HG03045 (cell line): ENCODE data around the gene EEF1A2.

Source experiments
- ATAC-seq: cut with Tn5 transposase; IDR thresholded peaks from one replicate; pipeline ENCODE4 v1.9.1; 2021; ENCODE audit warnings: mild to moderate bottlenecking, moderate library complexity; ENCODE audit not compliant: unreplicated experiment

Gene EEF1A2

DNA sequence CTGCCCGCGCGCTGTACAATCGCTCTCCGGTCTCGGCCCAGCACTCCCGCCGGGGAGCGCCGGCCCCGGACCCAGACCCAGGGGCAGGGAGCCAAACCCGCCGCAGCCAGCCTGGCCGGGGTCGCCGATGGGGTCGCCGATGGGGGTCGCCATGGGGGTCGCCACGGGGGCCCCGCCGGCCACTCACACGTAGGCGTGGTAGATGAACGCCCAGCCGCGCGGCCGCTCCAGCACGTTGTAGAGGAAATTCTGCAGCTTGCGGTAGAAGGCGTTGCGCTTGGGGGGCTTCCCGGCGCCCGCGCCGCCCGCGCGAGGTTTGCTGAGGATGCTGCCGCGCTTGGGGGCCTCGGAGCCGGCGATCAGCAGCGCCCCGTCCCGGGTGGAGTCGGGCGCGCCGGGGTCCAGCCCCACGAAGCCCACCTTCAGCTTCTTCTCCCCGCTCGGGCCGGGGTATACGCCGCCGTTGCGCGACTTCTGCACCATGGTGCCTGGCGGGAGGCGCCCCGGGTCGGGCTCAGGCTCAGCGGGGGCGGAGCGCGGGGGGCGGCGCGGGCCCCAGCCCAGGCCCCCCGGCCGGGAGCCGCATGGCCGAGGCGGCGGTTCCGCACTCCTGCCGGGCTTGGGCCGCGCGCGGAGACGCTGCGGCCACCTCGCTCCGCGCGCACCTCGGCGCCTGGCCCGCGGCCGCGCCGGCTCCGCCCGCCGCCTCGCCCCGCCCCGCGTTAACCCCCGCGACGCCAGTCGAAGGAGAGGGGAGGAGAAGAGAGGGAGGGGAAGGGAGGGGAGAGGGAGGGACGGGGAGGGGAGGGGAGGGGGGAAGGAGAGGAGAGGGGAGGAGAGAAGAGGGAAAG lies 26.7 kb downstream of the EEF1A2 start, which contains the start of gene KCNQ2:
TSS of gene KCNQ2 (minus strand) at position 675 of the 851 bp plus-strand sequence. CDS start at position 483, 192 bp downstream.
- ATAC-seq: no peak

DNA sequence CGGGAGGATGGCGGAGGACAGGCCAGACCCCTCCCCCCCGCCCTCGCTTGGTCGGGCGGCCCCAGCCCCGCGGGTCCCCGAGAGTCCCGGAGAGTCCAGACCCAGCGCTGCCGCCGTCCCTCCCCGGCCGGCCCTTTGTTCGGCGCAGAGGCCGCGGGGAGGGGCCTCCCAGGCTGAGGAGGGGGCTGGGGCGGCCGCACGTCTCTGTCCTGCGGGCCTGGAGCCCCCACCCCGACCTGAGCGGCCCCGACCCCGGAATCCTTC lies 27.2 kb downstream of the EEF1A2 start:
- no peak for ATAC-seq

DNA sequence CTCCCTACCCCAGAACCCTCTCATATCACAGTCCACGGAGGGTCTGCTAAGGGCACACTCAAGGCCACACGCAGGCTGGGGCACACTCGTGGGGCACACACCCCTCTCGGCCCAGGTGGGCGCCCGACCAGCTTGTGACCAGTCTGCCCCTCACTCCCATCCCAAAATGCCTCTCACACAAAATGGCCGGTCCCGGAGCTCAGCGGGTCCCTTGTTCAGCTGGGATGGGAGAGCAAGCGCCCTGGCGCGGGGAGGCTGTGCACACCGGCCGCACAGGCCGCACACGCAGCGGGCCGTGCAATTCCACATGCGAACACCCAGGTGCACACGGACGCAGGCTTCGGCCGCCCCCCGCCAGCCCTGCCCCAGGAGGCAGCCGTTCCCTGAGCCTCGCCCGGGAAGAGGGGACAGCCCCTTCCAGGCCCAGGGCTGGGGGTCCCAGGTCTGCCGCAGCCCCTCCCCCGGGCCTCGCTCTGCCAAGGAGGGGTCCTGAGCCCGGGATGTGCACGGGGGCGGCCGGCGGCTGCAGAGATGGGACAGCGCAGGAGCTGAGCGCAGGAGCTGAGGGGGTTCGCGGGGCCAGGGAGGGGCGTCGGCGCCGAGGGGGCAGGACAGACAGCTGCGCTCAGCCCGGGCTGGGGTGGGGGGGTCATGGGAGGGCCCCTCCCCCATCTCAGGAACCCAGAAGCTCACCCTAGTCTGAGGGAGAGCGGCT lies 27.7 kb downstream of the EEF1A2 start:
- ATAC-seq: no peak

DNA sequence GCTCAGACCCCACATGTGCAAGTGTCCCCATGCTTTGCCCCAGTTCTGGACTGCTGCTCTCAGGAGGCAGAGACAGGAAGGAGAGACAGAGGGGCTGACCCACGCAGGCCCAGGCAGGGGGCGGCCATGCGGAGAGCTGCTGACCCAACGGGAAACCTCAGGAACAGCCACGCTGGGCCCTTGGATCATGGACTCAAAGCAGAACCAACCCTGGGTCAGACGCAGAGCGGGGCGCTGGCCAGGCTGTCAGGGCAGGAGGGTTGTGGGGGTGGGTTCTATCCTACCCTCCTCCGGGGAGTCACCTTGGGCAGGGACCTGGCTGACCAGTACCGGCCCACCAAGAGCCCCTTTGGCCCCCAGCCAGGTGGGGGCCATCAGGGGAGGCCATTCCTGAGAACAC lies 28.5 kb downstream of the EEF1A2 start:
- no peak for ATAC-seq

DNA sequence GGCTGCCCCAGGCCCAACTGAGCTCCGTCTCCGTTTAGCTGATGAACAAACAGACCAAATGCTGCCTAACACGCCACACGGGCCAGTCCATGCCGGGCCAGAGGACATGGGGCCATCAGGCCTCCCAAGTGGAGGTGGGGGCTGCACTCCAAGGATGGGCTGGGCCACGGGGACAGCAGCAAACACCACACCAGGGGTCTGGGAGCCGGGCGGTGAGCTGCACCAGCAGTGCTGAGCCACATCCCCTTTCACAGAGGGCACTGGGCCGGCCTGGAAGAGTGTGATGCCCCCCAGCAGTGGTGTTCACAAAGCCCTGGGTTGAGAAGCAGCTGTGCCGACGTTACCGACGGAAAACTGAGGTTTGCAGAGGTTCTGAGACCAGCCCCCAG lies 29.2 kb downstream of the EEF1A2 start:
- no peak for ATAC-seq

DNA sequence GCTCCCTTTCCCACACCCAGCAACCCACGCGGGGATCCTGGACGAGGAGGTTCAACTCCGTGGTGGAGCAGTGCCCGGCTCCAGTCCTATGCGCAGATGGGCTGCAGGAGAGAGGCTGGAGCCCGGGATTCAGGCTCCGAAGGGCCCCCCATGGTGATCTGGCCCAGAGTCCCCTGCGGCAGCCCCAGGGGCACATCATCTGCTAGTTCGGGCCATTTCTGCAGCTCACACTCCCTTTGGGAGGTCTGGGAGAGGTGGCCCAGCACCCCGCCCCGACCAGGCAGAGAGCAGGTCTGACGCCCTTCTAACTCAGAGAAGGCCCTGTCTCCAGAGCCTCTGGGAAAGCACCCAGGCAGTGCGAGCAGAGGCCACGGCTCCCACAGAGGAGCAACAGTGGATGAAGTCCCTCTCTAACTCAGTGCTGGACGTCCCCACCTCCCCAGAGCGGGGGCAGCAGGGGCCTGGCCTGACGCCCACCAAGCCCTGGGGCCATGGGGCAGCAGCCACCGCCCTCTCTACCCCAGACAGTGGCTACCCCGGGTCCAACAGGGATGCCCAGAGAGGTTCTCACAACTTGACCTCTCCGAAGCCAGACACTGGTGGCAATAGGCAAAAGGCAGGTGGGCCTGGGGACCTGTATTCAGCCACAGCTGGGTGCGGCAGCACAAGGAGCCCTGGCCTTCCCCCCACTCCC lies 29.7 kb downstream of the EEF1A2 start:
- no peak for ATAC-seq

DNA sequence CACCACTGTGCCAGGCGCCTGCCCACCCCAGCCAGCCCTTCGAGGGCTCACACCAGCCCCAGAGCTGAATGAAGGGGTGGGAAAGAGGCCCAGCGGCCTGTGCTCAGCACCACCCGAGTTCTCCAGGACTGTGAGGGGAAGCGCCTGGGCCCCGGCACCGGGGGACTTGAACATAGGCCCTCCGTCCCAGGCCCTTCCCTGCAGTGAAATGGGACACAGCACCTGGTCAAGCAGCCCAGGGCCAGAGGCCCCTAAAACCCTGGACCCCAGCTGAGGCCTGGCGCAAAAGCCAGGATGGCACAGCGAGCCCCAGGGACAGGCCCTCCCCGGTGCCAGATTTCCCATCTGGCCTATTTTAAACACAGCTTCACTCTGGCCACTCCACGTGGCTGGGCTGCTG lies 30.5 kb downstream of the EEF1A2 start:
- ATAC-seq: no peak

DNA sequence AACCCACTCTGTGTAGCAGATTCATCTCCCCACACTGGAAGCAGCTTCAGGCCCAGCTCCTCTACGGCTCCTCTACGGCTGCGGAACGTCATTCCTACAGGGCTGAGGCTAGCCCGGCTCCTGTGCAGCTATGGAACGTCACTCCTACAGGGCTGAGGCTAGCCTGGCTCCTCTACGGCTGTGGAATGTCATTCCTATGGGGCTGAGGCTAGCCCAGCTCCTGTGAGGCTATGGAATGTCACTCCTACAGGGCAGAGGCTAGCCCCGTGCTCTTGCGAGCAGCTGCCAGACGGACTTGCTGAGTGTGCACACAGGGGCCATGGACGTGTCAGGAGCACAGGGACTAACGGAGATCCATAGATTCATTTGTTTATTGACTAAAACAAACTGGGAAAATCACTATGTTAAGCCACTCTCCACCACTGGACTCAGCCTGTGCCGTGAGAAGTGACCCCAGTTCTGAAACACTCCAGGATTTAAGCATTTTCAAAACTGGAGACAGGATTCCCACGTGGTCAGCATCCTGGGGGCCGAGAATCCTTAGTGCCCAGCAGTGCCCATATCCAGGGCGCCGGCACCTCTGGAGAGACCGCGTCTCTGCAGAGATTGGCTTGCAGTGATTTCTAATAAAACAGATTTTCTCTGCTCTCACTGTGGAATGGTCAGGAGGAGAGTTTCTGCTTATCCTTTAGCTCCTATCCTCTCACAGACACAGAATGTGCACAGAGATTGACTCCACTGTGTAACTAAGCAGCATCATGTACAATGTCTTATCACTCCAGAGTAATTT lies 31.4 kb downstream of the EEF1A2 start:
- no peak for ATAC-seq

DNA sequence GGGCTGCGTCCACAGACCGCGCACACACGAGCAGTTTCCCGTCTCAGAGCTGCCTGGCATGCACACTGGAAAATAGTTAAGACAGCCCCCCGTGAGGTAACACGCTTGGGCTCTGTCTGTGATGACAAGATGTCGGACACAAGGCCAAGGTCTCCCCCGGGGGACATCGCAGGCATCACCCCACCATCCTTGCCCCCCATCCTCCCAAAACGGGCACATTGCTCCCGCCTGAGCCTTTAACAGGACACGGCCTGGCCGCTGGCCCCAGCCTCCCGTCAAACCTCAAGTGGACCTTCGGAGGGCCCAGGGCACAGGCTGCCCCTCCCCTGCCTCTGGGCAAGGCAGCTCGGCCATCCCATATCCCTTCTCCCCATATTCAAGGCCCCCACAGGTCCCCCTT lies 32.0 kb downstream of the EEF1A2 start:
- no peak for ATAC-seq

DNA sequence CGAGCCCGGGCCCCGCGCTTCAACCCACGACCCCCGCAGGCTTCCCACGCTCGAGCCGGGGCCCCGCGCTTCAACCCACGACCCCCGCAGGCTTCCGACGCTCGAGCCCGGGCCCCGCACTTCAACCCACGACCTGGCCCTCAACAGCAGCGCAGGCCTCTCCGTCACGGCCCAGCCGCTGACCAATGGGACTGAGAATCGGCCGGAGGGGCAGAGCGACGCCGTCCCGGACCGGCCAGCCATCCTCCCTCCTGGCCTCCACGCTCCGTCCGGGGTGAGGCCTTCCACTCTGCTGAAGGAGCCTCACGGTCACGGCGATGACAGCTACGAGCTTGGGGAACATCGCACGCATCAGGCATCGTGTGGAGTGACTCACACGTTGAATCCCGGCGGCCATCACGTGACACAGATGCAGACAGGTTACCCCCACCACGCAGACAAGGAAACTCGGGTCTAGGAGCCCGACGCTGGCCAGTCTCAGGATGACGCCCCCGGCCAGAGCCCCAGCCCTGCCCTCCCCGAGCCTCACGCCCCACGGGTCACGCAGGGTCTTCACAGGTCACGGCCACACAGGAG lies 32.5 kb downstream of the EEF1A2 start:
- ATAC-seq: no peak

DNA sequence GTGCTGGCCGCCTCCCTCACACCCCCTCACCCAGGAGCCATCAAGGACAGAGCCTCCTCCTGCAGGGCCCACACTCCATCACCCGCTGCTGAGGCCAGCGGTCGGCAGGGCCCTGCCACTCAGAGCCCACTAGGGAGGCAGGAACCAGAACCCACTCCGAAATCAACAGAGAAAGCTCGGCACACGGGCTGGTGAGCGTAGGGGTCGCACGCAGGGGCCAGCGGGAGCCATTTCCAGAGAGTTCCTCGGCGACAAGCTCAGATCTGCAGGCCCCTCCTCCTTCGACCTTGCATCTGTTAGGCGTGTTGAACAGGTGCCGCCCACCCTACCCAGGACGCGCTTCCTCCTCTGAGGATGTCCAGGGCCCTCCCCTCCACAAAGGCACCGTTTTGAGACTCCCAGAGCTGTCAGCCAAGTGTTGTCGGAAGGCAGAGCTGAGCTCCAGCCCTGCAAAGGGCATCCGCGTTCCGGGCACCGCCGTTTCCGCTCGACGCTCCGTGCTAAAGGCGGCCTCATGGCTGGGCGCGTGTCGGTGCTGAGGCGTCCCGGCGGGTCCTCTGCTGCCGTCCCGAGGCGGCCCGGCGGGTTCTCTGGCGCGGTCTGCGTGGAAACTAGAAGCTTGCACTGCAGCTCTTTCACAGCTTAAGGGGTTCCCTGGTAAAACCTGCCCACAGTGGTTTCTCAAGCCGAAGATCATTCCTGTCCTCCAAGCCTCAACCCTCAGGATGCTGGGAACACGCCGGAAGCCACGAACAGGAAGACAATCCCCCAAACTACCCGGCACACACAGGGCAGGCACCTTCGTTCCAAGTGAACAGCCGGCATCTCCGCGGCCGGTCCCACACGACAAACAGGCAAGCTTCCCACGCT lies 33.3 kb downstream of the EEF1A2 start:
- no peak for ATAC-seq

DNA sequence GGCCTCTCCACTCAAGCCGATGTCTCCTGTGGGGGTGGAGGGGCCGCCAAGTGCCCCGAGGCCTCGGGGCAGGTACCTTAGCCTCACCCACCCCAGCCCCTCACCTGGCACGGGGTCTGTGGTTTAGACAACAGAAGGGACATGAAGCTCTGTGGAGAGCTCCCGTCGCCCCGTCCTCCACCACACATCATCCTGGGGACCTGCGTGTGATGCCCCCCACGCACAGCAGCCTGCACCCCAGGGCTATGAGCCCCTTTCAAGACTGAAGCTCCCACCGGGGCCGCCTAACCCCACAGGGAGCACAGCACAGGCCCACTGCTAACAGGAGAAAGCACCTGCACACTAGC lies 34.6 kb downstream of the EEF1A2 start:
- ATAC-seq: no peak

DNA sequence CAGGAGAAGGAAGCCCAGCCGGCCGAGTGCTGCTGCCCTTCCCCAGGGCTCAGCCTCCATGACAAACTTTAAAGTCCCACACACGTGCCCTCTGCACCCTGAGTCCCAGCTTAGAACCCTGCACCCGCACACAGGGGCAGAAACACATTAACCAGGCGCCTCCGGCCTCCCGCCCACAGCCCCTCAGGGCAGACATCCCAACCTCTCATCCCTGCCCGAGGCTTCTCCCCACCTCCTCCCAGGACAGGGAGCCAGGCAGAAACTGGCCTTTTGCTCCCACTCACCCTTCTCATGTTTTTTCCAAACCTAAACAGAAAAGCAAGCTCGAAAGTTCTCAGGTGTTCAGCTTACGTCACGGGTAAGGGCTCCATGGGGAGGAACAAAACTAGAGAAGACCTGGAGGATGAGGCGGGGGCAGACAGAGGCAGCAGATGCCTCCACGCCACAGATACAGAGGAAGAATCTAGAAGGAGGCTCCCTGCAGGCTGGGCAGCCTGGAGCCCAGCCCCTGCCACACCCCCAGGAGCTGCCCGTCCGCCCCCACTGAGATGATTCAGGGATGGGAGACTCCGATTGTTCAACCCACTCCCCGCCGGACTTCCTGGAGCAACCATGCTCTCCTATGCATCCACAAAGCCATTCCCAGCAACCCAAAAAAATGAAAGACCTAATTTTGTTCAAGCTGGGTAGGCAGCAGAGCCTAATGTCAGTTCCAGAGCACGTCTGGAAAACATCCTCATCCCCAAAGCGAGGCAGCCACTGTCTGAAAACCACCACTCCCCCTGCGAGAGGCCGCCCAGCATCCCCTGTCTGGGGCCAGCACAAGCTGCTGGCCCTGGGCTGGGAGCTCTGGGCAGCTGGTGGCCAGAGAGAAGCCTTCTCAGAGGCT lies 35.2 kb downstream of the EEF1A2 start:
- ATAC-seq: no peak

DNA sequence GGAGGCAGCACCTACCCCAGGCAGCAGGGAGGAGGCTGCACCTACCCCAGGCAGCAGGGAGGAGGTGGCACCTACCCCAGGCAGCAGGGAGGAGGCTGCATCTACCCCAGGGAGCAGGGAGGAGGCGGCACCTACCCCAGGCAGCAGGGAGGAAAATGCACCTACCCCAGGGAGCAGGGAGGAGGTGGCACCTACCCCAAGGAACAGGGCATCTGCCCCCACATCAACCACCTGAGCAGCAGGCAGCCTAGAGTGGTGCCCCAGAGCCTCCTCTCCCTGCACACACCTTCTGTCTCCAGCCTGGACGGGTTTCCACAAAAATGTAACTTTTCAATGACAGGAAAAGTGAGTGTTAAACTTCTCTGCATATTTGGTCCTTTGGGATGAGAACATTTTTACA lies 36.6 kb downstream of the EEF1A2 start:
- no peak for ATAC-seq

DNA sequence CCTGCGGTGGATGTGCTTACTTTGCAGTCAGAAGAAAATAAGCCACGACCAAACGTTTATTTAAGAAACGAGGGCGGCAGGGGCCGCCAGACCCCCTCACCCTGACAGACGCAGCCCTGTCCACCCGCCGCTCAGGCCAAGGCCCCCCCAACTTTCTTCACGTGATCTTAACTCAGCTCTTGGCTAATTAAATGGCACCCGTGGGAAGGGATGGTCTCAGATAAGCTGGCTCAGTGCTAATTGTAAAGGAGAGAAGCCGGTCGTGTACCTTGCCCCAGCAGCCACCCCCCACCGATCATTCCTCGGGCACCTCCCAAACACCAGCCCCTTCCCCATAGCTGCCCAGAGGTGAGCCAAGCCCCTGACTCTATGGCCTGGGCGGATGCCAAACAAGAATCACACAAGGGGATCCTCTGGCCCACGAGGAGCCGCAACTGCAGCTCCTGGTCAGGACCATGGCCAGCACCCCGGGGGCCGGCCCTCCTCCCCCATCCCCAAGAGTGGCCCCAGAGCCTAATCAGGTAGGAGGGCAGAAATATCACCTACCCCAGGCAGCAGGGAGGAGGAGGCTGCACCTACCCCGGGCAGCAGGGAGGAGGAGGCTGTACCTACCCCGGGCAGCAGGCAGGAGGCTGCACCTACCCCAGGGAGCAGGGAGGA lies 37.6 kb downstream of the EEF1A2 start:
- ATAC-seq: no peak

DNA sequence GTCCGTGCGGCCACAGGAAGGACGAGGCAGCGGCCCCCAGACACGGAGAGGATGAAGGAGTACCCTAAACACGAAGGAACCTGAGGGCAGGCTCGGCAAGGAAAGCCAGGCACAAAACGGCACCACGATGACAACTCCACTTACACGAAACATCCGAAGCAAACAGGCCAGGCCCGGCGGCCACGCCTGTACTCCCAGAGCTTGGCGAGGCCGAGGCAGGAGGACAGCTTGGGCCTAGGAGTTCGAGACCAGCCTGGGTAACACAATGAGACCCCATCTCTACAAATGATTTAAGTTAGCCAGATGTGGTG lies 39.9 kb downstream of the EEF1A2 start:
- ATAC-seq: no peak

DNA sequence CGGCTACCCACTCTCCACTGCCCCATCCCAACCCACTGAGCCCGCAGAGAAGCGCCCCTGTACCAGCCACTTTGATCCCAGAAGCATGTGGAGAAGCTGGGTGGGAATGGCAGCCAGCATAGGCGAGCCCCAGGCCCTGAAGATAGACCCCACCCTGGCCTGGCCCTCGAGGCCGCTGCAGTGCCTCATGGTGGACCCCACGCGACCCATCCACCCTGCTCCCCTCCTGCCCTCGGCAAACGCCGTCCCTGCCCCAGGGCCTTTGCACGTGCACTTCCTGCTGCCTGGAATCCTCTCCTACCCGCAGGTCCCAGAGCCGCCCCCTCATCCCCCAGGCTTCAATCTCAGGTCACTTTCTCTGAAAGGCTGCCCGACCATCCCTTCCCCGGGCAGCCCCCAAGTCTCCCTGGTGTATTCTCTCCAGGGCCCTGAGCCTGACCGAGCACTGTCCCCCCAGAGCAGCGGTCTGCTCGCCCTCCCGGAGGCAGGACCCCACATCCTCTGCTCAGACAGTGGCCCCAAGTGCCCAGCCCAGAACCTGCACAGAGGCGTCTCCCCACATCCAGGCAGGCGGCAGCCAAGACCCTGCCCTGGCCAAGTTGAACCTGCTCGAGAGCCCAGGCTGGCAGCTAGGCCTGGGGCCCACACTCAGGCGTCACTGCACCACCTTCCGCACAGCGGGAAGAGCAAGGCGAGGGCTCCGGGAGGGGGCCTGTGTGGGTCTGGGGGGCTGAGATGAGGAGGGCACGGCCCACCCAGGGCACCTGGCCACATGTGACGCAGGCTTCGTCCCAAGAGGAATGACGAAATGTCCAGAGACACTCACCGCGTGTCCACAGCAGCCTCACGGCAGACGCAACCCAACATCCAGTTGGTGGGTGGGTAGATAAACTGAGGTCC lies 40.5 kb downstream of the EEF1A2 start:
- ATAC-seq: no peak

DNA sequence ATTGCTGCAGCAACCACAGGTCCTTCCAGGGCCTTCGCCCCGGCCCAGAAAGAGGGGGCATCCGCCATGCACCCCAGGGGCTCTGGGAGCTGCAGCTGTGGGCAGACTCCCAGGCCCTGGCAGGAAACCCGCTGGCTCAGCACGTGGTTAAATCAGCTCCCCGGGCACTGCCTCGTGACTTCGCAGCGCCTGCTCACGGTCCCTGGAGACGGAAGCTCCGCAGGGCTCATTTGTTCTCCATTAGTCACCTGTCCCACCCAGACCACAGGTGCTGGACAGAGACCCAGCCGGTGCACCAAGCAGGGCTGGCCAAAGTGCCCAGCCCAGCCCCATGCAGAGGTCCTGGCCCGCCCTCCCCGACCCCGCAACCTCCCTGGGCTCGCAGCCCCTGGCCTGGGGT lies 41.1 kb downstream of the EEF1A2 start:
- ATAC-seq: no peak
